A204.1 (cell line): ENCODE measurements around the gene GATA2.

ENCODE experiments used
- FAIRE-seq: peaks from 2 replicates; lab custom pipeline; 2012; peaks lifted over from hg19 to GRCh38; lab: Jason Lieb, UNC

Gene GATA2

DNA sequence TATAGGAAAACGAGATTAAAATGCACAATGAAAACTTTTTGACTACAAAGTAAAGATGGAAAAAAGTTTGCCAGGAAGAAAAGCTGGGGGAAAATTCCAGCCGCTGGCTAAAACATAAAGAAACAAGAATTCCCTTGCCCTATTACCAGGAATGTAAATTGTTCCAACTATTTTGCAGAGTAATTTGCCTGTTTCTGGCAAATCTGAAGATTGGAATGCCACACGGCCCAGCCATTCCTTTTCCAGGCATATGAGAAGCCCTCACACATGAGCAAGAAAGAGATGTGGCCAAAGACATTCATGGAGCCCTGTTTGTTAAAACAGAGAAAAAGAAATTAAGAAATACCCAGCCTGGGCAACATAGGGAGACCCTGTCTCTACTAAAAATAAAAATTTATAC is 8.4 kb upstream of the GATA2 start:
- FAIRE-seq = no peak

- no peak for FAIRE-seq
Observed at GRCh38 chr3:128500556-128500955, 7.6 kb upstream of the GATA2 start.

DNA sequence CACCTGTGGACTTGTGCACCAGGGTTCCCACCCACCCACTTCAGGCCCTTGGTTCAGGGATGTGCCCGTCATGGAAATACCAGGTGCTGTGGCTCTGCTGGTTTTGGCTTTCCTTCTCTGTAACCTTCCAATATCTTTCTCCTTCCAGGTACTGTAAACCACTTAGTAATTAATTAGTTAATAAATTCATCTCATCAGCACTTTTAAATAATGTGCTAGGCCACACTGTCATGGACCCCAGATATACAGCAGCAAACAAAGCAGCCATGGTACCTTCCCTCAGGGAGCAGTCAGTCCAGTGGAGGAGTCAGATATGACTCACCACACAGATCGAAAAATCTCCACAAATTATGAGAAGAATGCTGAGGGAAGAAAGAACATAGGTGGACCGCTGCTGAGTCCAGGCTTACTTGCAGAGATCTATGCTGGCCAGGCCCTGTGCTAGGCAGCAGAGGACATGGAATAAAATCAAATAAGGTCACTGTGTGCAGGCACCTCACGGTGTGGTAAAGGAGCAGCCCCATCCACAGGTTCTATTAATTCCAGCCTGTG is 6.8 kb upstream of the GATA2 start:
- FAIRE-seq = no peak

GRCh38 chr3:128498901-128499530 is 6.0 kb upstream of the GATA2 start:
- FAIRE-seq = no peak

DNA sequence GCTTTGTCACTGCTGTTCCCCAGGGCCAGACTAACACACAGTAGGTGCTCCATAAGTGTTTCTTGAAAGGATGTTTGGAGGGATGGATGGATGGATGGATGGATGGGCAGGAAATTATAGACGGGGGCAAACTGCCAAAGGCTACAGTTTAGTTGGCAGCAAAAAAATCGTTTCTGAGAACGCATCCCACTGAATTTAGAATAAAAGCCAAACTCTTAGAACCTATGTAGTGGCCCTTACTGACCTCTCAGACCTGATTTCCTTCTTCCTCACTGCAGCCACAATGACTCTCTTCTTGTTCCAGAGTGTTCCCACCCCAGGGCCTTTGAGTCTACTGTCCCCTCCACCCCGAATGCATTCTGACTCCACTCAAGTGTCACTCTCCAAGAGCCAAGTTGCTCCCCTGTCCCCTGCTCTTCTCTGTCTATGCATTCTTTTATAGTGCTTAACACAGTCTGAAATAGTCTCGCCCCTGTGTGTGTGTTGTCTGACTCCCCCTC is 5.2 kb upstream of the GATA2 start:
- FAIRE-seq = no peak

DNA sequence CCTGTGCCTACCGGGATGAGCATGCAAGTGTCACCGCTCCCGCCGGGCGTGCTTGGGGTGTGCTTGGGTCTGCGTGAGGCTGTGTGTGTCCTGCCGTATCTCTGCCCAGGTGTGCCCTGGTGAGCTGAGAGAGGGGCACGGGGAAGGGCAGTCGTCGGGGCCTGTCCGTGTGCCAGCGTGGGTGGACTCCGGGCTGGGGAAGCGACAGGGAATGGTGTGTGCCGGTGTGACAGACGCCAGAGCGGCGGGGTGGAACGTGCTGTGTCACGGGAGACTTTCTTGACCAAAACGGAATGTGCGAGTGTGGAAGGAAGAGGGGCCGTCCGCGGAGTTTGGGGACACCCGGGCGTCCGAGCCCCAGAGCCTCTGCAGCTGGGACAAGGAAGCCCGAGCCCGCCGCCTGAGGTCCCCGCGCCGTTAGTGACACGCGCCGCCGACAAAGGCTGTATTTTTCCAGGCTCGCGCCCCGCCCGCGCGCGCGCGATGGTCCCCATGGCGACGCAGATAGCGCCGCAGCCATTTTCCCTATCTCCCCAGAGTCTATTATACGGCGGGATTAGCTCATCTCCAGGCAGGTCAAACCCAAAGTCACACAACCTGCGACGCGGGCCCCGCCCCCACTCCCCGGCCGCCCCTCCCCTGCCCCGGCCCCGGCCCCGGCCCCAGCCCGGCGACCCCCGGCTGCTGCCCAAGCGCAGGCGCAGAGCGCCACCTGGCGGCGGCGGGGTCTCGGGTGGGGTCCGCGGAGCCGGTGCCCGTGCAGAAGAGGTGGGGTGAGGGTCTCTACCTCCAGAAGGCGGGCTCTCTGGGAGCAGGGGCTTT is 4.5 kb upstream of the GATA2 start:
- no peak for FAIRE-seq

DNA sequence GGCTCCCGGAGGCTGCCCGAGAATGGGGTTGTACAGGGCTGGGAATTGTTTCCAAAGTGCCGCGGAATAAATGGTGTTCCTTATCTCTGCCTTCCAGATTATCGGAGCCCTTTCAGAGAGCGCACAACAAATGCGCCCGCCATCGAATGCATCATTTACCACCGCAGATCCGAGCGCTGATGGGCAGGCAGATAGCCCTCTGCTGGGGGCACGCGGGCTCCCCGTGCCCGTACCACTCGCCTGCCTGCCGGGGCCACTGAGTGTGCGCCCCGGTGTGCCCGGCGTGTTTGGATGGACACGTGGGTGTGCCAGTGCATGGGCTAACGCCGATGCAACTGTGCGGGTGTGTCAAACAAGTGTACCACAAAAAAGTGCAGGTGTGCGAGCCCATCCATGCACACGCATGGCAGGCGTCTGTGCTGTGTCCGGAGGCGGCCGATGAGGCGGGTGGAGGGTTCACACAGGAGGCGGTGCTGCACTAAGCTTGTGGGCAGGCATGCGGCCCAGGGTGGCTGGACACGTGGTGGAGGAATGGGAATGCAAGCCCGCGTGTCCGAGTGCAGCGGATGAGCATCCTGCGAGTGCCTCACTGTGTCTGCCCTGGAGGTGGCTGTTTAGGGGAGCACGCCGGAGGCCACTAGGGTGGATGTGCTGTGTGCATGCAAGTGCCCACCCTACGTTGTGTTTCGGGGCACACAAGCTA is 3.8 kb upstream of the GATA2 start:
- FAIRE-seq = no peak

GRCh38 chr3:128496019-128496601 is 3.1 kb upstream of the GATA2 start:
- FAIRE-seq = no peak

- FAIRE-seq = no peak
Observed at GRCh38 chr3:128495435-128495970, 2.5 kb upstream of the GATA2 start.

- no peak for FAIRE-seq
Observed at GRCh38 chr3:128494367-128494650, 1.3 kb upstream of the GATA2 start.

GRCh38 chr3:128493570-128494366 is 767 bp upstream of the GATA2 start:
- no peak for FAIRE-seq

DNA sequence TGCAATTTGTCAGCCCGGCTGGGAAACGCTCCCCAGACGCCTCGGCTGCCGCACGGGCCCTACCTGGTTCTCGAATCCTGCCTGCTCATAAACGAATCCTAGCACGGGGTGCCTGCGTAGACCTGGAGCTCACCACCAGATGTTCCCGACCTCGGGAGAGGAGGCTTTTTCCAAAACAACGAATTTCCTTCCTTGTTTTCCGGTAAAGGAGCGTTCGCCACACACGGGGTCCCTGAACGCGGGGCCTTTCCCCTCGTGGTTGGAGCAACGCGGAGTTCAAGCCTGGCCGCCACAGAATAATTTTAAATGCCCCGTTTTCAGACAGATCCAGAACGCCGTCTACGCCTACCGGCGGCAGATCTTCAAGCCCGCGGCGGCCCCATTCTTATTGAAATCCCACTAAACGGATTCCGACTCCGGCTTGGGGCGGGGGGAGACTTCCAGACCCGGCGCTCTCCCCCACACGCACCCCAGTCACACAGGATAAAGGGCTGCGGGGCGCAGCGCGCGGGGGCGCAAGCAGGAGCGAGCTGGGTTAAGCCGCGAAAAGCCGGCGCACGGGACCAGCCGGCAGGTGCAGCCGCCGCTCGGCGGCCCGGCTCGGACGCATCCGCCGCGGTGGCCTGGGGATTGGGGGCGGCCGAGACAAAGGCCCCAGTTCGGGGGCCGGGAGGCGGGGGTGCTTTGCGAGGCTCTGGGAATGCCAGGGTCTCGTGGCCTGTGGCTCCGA is 895 bp downstream of the GATA2 start:
- no peak for FAIRE-seq

DNA sequence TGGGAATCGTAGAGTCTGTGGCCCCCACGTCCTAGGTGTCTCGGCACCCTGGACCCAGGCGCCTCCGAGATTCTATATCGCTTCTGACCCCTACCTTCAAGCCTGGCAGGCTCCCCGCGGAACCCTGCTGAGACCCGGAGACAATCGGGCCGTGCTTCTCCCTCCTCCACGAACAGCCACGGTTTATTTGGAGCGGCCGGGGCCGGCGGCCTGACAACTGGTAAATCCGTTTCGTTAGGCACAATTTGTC is 1.4 kb downstream of the GATA2 start:
- no peak for FAIRE-seq

- FAIRE-seq = no peak
Observed at GRCh38 chr3:128490915-128491690, 1.9 kb downstream of the GATA2 start.

GRCh38 chr3:128490650-128490914 is 2.4 kb downstream of the GATA2 start:
- FAIRE-seq = no peak

DNA sequence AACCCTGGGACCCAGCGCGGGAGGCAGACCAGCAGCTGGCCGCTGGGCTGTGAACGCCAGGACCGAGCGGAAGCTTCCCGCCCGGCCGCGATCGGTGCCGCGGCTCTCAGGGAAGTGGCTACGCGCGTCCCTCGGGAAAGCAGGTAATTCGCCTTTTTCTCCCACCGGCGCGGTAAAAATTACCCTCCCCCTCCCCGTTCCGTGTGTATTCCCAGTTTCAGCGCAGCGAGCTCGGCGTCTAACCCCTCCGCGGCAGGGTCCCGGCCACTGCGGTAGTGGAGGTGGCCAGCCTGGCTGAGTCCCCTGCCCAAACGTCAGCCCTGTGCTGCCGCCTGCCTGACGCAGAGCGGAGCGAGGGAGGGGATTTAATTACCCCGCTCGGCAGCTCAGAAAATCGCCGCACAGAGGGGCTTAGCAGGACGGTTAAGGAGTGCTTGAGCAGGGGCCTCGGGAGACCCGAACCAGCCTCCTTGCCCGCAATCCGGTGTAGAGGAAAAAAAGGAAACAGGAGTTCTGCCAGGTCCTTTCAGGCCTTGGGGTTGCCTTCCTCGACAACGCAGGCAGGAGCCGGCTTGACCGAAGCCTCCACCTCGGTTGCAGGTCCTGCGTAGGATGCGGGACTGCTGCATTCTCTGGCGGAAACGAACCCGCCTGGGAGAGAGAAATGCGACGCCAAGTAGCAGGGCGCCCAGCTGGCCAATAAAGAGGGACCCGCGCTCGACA is 2.9 kb downstream of the GATA2 start:
- FAIRE-seq = no peak

DNA sequence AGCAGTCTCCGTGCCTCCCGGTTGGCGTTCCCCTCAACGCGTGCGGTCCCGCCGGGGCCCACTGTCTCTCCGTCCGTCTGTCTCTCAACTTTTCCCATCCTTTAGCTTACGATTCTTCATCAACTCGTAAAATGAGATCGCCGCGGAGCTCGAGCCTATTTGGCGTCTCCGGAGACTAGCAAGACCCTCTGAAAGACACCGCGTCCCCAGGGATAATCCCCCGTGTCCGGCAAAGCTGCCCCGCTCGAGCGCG is 3.4 kb downstream of the GATA2 start:
- no peak for FAIRE-seq

GRCh38 chr3:128488991-128489673 is 3.9 kb downstream of the GATA2 start:
- FAIRE-seq = no peak

- FAIRE-seq = no peak
Observed at GRCh38 chr3:128488636-128488990, 4.4 kb downstream of the GATA2 start.
